HG02642 (cell line): ENCODE measurements around the gene FZR1.

Experiments used
- ATAC-seq: cut with Tn5 transposase; IDR thresholded peaks from one replicate; pipeline ENCODE4 v1.9.1; 2021; ENCODE audit warnings: mild to moderate bottlenecking; ENCODE audit not compliant: unreplicated experiment, poor library complexity

The FZR1 gene

GRCh38 chr19:3539756-3540118 lies 33.6 kb downstream of the FZR1 start:
- no peak for ATAC-seq

GRCh38 chr19:3543150-3544057 lies 37.3 kb downstream of the FZR1 start:
- ATAC-seq = no peak

GRCh38 chr19:3544058-3544376 lies 37.9 kb downstream of the FZR1 start:
- ATAC-seq = no peak

DNA sequence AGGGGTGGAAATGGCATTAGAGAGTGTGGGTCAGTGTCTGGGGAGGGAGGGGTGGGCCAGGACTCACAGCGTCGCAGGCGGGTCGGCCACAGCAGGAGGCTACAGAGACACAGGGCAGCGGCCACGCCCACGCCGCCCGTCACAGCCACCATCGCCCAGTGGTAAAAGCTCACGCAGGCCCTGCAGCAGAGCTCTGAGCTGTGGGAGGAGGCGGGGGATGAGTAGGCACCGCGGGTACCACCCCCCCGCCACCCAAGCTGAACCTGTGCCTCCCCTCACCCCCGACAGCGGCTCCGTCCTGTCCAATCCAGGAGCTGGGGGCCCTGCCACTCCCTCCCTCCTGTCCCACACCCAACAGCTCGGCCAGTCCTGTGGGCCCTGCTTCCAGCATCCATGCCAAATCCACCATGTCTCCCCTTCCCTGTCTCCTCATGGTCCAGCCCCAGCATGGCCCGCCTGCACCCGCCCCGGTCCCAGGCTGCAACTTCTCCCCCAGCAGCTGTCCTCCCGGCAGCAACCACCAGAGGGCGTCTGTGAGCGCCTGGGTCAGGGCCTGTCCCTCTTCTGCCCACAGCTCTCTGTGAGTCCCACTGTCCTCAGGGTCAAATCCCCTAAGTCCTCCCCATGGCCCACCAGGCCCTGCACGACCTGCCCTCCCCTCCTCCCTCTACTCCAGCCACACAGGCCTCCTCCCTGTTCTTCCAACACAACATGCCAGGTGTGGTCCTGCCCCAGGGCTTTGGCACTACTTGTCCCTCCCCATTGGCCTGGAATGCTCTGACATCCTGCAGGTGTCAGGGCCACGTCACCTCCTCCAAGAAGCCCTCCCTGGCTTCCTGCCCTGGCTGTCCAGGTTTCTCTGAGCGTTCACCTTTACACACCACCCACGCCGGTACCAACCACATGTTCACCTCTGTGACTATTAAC lies 38.9 kb downstream of the FZR1 start:
- ATAC-seq = no peak

GRCh38 chr19:3545669-3546034 lies 39.5 kb downstream of the FZR1 start:
- no peak for ATAC-seq

DNA sequence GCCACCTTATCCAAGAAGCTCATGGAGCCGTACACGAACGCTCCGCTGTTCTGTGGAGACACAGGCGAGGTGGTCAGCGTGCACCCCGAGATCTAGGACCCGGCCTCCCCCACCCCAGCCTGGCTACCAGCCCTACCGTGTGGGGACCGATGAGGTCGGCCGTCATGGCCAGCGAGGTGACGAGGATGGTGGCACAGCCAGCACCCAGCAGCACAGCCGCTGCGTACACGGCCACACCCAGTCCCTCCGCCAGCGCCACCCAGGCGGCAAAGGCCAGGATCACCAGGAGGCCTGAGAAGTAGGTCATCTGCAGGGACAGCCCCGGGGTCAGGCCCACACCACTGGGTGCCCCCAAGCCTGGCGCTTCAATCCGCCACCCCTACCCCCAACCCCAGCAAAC lies 40.0 kb downstream of the FZR1 start:
- no peak for ATAC-seq

DNA sequence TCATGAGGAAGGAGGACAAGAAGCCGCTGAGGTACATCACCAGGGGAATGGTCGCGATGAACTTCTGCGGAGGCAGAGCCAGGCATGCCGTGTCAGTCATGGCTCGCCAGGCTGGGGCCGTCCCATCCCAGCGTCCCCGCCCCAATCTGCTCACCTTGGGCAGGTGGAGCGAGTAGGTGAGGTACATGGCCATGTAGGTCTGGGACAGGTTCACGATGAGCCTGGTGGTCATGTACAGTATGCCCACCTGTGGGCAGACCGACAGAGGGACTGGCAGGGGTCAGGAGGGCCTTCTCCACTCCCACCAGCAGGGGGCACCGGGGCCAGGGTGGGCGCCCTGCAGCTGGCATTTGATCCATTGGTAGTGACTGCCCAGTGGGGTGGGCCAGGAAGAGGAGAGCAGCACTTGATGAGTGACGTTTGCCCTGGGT lies 41.2 kb downstream of the FZR1 start:
- ATAC-seq = no peak

GRCh38 chr19:3547767-3548282 lies 41.7 kb downstream of the FZR1 start:
- ATAC-seq = no peak

GRCh38 chr19:3548606-3549005 lies 42.5 kb downstream of the FZR1 start:
- no peak for ATAC-seq

DNA sequence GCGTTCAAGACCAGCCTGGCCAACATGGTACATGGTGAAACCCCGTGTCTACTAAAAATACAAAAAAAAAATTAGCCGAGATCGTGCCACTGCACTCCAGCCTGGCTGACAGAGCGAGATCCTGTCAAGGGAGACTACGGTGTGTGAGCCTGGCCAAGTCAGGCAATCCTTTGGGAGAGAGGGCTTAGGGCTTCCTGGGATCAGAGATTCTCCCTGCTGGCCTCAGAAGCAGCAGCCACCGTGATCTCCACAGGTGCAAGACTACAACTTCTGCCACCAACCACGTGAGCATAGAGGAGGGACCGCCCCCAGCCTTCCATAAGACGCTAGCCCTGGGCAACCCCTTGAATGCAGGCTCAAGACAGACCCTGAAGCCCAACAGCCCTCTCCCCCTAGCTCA lies 43.7 kb downstream of the FZR1 start:
- ATAC-seq = no peak

DNA sequence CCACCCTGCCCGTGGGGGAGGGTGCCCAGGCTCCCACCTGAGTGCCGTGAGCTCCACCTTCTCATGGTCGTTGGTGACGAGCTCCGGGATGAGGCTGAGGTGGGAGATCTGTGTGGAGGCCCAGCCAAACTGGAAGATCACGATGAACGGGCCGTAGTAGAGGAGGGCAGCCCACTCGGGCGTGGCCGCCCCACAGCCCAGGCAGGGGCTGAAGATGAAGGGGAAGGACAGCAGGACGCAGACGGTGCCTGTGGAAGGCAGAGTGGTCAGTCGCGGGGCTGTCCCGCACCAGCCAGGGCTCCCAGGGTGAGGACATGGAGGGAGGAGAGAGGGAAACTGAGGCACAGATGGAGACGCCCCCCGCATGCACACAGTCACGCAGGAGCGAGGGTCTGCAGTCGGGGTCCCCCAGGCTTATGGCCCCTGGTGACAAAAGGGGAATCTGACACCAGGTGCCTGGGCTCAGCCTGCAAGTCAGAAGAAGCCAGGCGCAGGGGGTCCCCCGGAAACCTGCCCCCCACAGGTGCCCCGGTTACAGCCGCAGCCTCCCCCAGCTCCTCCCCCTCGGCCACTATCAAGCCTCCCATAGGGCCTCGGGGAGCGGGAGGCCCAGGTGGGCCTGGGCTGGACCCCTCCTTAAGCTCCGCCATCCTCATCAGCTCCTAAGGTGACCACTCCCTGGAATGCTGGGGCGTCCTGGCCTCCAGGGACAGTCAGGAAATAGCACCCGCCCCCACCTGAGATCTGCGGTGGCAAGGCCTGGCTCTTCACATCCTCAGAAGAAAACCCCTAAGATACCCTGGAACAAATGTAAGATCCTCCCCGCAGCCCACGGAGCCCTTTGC lies 45.1 kb downstream of the FZR1 start:
- ATAC-seq = no peak

DNA sequence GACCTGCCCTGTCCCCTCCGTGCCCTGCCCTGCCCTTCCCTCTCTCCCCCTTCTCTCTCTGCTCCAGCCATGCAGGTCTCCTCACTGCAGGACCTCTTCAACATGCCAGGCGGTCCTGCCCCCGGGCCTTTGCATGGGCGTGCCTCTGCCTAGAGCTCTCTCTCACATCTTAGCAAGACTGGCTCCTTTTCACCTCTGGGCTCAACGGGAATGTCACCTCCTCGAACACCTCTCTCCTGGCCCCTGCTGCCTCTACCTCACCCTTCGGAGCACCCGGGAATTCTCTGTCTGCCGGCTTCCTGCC lies 45.6 kb downstream of the FZR1 start:
- no peak for ATAC-seq

DNA sequence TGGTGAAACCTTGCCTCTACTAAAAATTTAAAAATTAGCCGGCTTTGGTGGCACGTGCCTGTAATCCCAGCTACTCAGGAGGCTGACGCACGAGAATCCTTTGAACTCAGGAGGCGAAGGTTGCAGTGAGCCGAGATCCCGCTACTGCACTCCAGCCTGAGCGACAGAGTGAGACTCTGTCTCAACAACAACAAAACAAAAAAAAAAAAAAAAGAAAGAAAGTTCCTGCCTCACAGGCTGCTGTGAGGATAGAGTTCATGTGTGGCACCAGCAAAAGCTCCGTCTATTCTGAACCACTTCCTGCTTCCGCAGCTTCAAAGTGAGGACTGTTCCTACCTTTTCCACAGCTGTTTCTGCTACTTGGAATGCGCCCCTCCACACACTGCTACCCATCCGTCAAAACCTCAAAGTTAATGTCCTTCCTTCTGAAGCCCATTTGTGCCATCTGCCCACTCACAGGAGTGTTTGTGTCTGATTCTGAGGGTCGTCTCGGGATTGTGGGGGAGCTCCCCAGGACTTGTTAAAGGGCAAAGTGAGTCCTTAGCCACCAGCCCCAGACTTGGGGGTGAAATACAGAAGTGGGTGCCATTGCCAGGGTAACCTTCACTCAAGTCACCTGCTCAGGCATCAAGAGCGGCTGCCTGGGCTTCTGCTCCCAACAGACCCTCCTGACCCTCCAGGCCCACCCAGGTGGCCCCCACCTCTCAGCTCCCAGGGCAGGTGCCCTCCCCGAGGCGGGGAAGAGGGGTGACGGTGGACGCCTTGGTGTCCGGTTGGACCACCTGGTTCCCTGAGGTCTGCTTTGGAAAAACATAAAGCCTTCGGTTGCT lies 48.4 kb downstream of the FZR1 start:
- no peak for ATAC-seq

DNA sequence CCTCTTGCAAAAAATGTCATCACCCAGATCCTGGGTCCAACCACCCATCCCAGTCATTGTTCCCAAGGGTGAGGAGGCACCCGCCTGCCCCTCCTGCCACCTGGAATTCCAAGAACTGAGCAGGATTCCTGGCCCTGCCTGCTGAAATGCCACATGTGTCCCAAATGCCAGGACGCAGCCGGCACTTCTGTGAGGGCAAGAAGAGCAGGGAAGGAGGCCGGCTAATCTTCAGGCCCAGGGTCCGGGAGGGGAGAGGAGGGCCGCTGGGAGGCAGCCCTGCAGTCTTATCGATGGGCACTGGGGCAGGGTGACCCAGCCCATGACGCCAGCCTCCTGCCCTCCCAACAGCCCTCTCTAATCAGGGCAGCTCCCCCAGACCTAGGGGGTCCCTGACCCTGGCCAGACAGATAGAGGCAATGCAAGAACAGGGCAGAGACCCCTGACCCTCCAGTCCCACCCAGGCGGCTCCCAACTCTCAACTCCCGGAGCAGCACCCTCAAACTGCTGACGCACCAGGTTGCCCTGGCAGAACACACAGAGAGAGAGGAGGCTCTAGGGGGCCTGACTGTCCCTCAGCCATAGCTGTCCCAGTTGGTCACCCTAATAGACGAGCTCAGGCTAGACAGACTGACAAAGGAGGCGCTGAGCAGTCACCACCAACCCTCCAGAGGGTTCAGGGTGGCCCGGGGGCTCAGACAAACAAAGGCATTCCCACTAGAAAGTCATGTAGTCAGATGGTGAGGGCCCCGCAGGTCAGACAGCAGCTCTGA lies 49.7 kb downstream of the FZR1 start:
- no peak for ATAC-seq

DNA sequence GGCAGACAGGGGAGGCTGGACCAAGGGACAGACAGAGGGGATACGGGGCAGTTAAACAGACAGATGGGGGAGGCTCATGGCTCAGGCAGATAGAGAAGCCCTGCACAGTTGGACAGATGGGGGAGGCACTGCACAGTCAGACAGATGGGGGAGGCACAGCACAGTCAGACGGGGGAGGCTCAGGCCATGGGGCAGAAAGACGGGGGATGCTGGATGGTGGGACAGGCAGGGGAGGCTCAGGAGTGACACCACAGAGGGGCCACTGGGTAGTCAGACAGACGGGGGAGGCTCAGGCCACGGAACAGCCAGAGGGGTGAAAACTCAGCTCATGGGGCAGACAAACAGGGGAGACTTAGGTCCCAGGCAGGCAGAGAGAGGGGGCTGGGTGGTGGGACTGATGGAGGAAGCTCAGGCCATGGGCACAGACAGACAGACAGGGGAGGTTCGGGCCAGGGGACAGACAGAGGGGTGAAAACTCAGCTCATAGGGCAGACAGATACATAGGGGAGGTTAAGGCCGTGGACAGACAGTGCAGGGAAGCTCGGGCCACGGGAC lies 50.4 kb downstream of the FZR1 start:
- no peak for ATAC-seq

GRCh38 chr19:3556978-3557460 lies 50.9 kb downstream of the FZR1 start:
- ATAC-seq = peak; percentile 36

- ATAC-seq = peak; percentile 89
Measured at GRCh38 chr19:3557461-3558248, 51.5 kb downstream of the FZR1 start, which contains the start of gene MFSD12. MFSD12 (minus strand) TSS chr19:3557586; CDS start chr19:3557403, 183 bp downstream.
